PFSK-1 (cell line): ENCODE measurements around the gene KPNB1.

Source experiments
- POLR2AphosphoS5 ChIP-seq: IDR thresholded peaks from 2 replicates; pipeline ENCODE4 v1.6.1; 2012; ENCODE audit warnings: low read depth, mild to moderate bottlenecking, control low read depth, low read length, moderate library complexity
- REST ChIP-seq, 2 experiments: IDR thresholded peaks; 2 replicates each; pipeline versions ENCODE4 v1.6.1 to v1.8.0; 2011 to 2012; ENCODE audit warnings: low read depth in 2 of 2, low read length in 2 of 2, control low read depth in 1 of 2, inconsistent platforms in 1 of 2, mild to moderate bottlenecking in 1 of 2, moderate library complexity in 1 of 2; ENCODE audit not compliant: insufficient read depth in 1 of 2
- TAF1 ChIP-seq: IDR thresholded peaks from 2 replicates; pipeline ENCODE4 v1.6.1; 2012; ENCODE audit warnings: low read length, control low read depth, borderline replicate concordance; ENCODE audit not compliant: insufficient read depth

GRCh38 chr17:47664624-47664941, 14.9 kb downstream of the KPNB1 start:
- TF ChIP-seq POLR2AphosphoS5 (no peak), REST (IDR thresholded peaks at IDR 0.05; ENCODE audit: insufficient read depth in 1 of 2, low read depth in 2 of 2, low read length in 2 of 2) (no peak), TAF1 (no peak)
